Stimulated activated CD4-positive, alpha-beta T cell treated with anti-CD3 and anti-CD28 coated beads, Interleukin-12 subunit alpha, Interleukin-12 subunit beta, amount 100 ng/mL, for 48 hours (primary cell): Measurements from ENCODE around the gene HIVEP2.

Source experiments
- DNase-seq, 3 donors: peaks; one replicate each; pipeline ENCODE4 v3.0.0-alpha.2; 2020; ENCODE audit warnings: low read depth in 2 of 3, low spot score in 1 of 3

The HIVEP2 gene

GRCh38 chr6:142845143-142845571 is 99.8 kb downstream of the HIVEP2 start:
- DNase-seq: no peak

- DNase-seq: no peak
Measured at GRCh38 chr6:142844065-142844755, 100.8 kb downstream of the HIVEP2 start.

GRCh38 chr6:142843361-142843760 is 101.6 kb downstream of the HIVEP2 start:
- DNase-seq: no peak

GRCh38 chr6:142842418-142843261 is 102.3 kb downstream of the HIVEP2 start:
- peak in 1 of 3 donors; percentile 48 for DNase-seq

GRCh38 chr6:142841915-142842314 is 103.1 kb downstream of the HIVEP2 start:
- DNase-seq: no peak

- no peak for DNase-seq
Measured at GRCh38 chr6:142839686-142840040, 105.3 kb downstream of the HIVEP2 start.

GRCh38 chr6:142838821-142839685 is 105.9 kb downstream of the HIVEP2 start:
- no peak for DNase-seq

GRCh38 chr6:142835787-142836535 is 109.0 kb downstream of the HIVEP2 start:
- no peak for DNase-seq

GRCh38 chr6:142834853-142835252 is 110.1 kb downstream of the HIVEP2 start:
- no peak for DNase-seq

GRCh38 chr6:142833798-142834197 is 111.2 kb downstream of the HIVEP2 start:
- no peak for DNase-seq

- no peak for DNase-seq
Measured at GRCh38 chr6:142833054-142833453, 111.9 kb downstream of the HIVEP2 start.

GRCh38 chr6:142830807-142831206 is 114.2 kb downstream of the HIVEP2 start:
- no peak for DNase-seq

GRCh38 chr6:142830116-142830710 is 114.8 kb downstream of the HIVEP2 start:
- DNase-seq: no peak

GRCh38 chr6:142829556-142829955 is 115.4 kb downstream of the HIVEP2 start:
- no peak for DNase-seq

- no peak for DNase-seq
Measured at GRCh38 chr6:142827991-142828390, 117.0 kb downstream of the HIVEP2 start.

- DNase-seq: no peak
Measured at GRCh38 chr6:142827369-142827768, 117.6 kb downstream of the HIVEP2 start.

GRCh38 chr6:142825760-142826159 is 119.2 kb downstream of the HIVEP2 start:
- DNase-seq: no peak

GRCh38 chr6:142824426-142824825 is 120.5 kb downstream of the HIVEP2 start:
- DNase-seq: no peak

GRCh38 chr6:142823256-142823902 is 121.6 kb downstream of the HIVEP2 start:
- no peak for DNase-seq

- no peak for DNase-seq
Measured at GRCh38 chr6:142822842-142823241, 122.1 kb downstream of the HIVEP2 start.
